HEK293T (cell line): ENCODE results near the gene TMED9.

Source experiments
- BHLHE40 ChIP-seq: fragments of 450-650 bp; IDR thresholded peaks from 2 replicates; pipeline ENCODE4 v1.6.1; 2016; ENCODE audit warnings: mild to moderate bottlenecking, moderate library complexity, borderline replicate concordance
- ELF4 ChIP-seq: fragments of 450-650 bp; IDR thresholded peaks from 2 replicates; pipeline ENCODE4 v1.6.1; 2017; ENCODE audit warnings: antibody characterized with exemption
- FOXA1 ChIP-seq: fragments of 450-650 bp; IDR thresholded peaks from 2 replicates; pipeline ENCODE4 v1.6.1; 2016; ENCODE audit warnings: mild to moderate bottlenecking
- FOXK2 ChIP-seq: fragments of 450-650 bp; IDR thresholded peaks from 2 replicates; pipeline ENCODE4 v1.6.1; 2016; ENCODE audit warnings: mild to moderate bottlenecking
- HDGF ChIP-seq: fragments of 450-650 bp; IDR thresholded peaks from 2 replicates; pipeline ENCODE4 v1.6.1; 2017; ENCODE audit warnings: antibody characterized with exemption, borderline replicate concordance
- L3MBTL2 ChIP-seq: fragments of 450-650 bp; conservative IDR thresholded peaks from 2 replicates; pipeline ENCODE4 v1.6.1; 2016; ENCODE audit warnings: mild to moderate bottlenecking
- LEF1 ChIP-seq: fragments of 450-650 bp; IDR thresholded peaks from 2 replicates; pipeline ENCODE4 v1.6.1; 2017; ENCODE audit warnings: mild to moderate bottlenecking, borderline replicate concordance
- SP1 ChIP-seq: fragments of 450-650 bp; IDR thresholded peaks from 2 replicates; pipeline ENCODE4 v1.6.1; 2017
- SUZ12 ChIP-seq: fragments of 450-650 bp; IDR thresholded peaks from 2 replicates; pipeline ENCODE4 v1.6.1; 2016; ENCODE audit warnings: mild to moderate bottlenecking
- TARDBP ChIP-seq: fragments of 450-650 bp; IDR thresholded peaks from 2 replicates; pipeline ENCODE4 v1.6.1; 2016
- TF ChIP-seq, protein P1 (sequence below): fragments of 450-650 bp; IDR thresholded peaks from 2 replicates; pipeline ENCODE4 v1.6.1; 2016

GRCh38 chr5:177595991-177596774 lies 4.2 kb downstream of the TMED9 start:
- TF ChIP-seq BHLHE40 (no peak), L3MBTL2 (no peak), LEF1 (no peak), HDGF (no peak), SUZ12 (no peak), FOXK2 (no peak), ELF4 (no peak), FOXA1 (no peak), TARDBP (no peak), SP1 (no peak)
- TF ChIP-seq, protein P1, sequence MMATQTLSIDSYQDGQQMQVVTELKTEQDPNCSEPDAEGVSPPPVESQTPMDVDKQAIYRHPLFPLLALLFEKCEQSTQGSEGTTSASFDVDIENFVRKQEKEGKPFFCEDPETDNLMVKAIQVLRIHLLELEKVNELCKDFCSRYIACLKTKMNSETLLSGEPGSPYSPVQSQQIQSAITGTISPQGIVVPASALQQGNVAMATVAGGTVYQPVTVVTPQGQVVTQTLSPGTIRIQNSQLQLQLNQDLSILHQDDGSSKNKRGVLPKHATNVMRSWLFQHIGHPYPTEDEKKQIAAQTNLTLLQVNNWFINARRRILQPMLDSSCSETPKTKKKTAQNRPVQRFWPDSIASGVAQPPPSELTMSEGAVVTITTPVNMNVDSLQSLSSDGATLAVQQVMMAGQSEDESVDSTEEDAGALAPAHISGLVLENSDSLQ: no peak
